Measurements from ENCODE around the gene TMEM248.
"Not testable (repeated sequence)": the region's sequence is repeated elsewhere in the genome, so short reads cannot be mapped to it uniquely, and the experiment has no call there.

TMEM248 gene

GRCh38 chr7:66908598-66908997 is 12.4 kb upstream of the TMEM248 start:
- not testable (repeated sequence) for DNase-seq (ENCODE audit: low read depth in 3 of 3)

DNA sequence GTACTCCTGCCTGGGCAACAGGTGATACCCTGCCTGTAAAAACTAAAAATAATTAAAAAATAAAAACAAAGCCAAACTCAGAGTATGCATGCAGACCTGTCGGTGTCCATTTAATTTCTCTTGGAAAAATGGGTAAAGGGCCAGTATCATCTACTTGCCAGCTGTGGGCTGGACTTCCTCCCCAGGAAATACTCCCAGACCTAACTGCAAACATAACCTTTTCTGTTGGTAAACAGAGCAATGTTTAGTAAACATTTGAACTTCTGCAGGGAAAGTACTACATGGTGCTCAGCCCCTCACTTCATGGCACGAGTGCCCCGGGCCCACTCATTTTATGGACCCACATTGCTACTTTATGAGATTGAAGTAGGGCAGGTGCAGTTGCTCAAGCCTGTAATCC is 10.2 kb upstream of the TMEM248 start:
- no peak for DNase-seq (ENCODE audit: low read depth in 3 of 3)

GRCh38 chr7:66911191-66911590 is 9.8 kb upstream of the TMEM248 start:
- DNase-seq (ENCODE audit: low read depth in 3 of 3): not testable (repeated sequence)

DNA sequence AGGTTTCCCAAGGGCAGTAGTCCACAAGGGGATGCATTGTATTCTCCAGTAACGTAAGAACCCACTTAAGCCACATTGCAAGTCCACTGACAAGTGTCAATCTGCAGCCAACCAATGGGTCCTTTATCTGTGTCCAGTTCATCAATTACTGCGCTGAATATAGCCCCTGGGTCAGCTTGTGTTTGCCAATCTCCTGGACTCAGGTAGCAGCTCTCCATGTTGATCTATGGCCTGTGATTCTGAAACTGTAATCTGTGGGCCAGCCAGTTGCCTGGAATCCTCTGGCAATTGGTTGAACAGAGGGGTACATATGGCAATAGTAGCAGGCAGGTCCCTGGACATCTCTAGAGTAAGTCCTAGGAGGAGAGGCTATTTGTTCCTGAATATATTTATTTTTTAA is 8.8 kb upstream of the TMEM248 start:
- DNase-seq (ENCODE audit: low read depth in 3 of 3): no peak

- DNase-seq (ENCODE audit: low read depth in 3 of 3): no peak
These were observed 7.6 kb upstream of the TMEM248 start for GRCh38 chr7:66913118-66914037.

GRCh38 chr7:66917904-66918303 is 3.1 kb upstream of the TMEM248 start:
- DNase-seq (ENCODE audit: low read depth in 3 of 3): not testable (repeated sequence)

DNA sequence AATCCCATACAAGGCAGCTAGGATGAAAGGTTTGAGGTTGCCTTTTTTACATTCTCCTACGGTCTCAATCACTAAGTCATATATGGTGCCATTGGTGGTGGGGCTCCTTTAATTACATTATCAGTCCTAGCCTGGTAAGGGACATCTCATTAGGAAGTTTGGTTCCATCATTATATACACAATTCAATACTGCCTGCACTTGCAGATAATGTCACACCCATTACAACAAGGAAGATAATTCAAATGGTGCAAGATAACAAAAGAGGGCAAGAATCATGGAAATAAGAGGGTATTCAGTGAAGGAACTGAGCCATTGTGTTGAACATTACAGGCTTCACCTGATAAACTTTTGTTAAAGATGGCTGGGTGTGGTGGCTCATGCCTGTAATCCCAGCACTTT is 1.7 kb upstream of the TMEM248 start:
- DNase-seq (ENCODE audit: low read depth in 3 of 3): no peak

GRCh38 chr7:66919704-66920103 is 1.3 kb upstream of the TMEM248 start:
- no peak for DNase-seq (ENCODE audit: low read depth in 3 of 3)

GRCh38 chr7:66920256-66920655 is 769 bp upstream of the TMEM248 start:
- DNase-seq (ENCODE audit: low read depth in 3 of 3): no peak

GRCh38 chr7:66921396-66921917 is 432 bp downstream of the TMEM248 start:
- peak in 1 of 3 experiments; percentile 2 for DNase-seq (ENCODE audit: low read depth in 3 of 3)

DNA sequence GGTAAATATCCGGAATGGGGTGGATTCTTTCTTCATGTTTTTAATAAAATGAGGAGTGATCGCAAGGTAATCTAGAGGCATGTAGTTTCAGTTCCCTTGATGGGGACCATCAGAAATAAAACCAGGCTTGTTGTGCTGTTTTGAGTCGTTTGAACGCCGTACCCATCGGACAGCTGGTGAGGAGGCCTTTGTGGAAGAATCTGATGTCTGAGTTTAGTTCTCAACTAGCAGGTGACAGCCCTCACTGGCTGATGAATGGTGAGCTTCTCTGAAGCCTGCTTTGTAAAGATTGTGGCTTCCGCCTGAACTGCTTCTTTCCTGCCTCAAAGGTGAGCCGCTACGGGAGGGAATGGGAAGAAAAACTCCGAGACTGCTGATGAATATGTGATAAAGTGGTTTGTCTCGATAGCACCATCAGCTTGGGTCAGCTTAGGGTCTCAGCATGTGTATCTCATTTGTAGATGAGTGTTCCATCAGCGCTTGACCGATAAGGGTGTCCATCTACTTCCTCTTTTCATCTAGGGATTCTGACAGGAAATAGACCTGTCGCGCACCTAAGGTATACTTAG is 977 bp downstream of the TMEM248 start:
- peak in 1 of 3 experiments; percentile 5 for DNase-seq (ENCODE audit: low read depth in 3 of 3)

GRCh38 chr7:66925255-66925654 is 4.2 kb downstream of the TMEM248 start:
- no peak for DNase-seq (ENCODE audit: low read depth in 3 of 3)

DNA sequence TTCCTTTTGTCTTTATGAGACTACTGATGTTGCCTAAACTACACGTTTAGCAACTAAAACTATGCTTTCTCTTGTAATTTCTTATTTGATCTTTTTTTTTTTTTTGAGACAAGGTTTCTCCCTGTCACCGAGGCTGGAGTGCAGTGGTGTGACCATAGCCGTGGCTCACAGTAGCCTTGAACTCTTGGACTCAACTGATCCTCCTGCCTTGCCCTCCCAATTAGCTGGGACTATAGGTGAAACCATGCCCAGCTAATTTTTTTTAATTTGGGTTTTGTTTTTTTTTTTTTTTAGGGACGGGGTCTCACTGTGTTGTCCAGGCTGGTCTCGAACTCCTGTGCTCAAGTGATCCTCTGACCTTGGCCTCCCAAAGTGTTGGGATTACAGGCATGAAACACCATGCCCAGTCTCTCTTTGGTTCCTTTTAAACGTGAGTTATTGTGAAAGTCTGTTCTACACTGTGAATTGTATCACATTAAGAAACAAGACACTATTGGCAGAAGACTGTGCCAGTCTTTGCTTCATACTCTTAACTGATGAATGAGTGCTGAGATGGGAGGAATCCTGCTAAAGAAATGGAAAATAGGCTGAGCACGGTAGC is 6.4 kb downstream of the TMEM248 start:
- no peak for DNase-seq (ENCODE audit: low read depth in 3 of 3)

DNA sequence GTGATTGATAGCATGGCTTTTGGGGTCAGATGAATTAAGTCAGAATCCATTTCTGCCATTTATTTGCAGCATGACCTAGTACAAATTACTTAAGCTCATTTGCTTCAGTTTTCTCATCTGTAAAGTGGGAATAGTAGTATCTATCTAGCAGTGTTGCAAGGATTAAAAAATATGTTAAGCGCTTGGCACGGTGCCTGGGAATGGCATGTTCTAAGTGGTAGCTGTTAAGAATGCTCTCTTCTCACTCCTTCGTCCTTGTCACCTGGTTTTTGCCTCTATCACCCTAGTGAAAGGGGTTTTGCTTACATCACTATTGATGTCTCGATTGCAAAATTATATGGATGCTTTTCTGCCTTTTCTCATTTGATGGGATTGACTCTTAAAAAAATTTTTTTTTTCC is 7.4 kb downstream of the TMEM248 start:
- no peak for DNase-seq (ENCODE audit: low read depth in 3 of 3)

DNA sequence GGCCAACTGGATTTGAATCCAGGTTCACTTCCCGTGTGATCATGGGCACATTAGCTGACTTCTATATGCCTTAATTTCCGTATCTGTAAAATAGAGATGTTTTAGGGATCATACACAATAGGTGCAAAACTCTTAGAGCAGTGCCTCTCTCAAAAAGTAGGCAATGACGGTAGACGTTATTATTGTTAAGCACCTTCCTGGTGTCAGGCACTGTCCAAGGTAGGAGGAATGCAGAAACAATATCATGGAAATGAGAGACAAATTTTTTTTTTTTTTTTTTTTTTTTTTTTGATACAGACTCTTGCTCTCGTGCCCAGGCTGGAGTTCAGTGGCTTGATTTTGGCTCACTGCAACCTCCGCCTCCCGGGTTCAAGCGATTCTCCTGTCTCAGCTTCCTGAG is 8.1 kb downstream of the TMEM248 start:
- no peak for DNase-seq (ENCODE audit: low read depth in 3 of 3)

GRCh38 chr7:66929935-66930334 is 8.9 kb downstream of the TMEM248 start:
- DNase-seq (ENCODE audit: low read depth in 3 of 3): no peak

- no peak for DNase-seq (ENCODE audit: low read depth in 3 of 3)
These were observed 9.3 kb downstream of the TMEM248 start for GRCh38 chr7:66930341-66930740.

DNA sequence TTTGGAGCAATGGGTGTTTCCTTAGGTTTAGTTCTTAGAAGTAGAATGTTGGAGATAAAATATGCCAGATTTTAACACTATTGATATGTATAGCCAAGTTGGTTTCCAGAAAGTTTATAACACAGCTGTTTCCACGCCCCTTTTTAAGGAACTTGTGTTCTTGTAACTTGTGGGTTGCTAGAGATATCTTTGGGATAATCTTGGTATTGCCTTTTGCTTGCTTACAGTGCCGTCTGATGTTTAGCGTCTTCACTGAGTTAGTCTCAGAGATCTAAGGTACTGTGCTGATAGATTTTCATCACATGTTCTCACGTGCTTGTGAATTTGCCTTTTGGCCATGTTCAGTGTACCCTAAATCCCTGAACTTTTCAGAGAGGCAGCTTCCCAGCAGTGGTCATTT is 12.4 kb downstream of the TMEM248 start:
- no peak for DNase-seq (ENCODE audit: low read depth in 3 of 3)

- DNase-seq (ENCODE audit: low read depth in 3 of 3): no peak
These were observed 16.9 kb downstream of the TMEM248 start for GRCh38 chr7:66937940-66938339.

DNA sequence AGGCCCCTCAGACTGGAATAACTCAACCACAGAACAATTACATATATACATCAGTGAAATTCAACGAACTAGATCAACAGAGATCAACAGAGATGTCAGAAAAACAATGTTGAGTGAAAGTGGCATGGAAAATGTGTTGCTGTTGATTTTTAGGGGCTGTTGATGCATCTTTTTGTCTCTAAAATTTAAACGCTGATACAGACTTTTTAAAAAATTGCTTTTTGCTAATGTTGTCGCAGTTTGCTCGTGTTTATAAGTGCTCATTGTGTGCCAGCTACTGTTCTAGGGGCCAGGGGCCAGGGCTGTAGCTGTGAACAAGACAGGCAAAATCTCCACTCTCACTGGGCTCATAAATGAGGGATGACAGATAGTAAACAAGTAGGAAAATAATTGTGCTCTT is 18.3 kb downstream of the TMEM248 start:
- no peak for DNase-seq (ENCODE audit: low read depth in 3 of 3)

GRCh38 chr7:66946545-66946944 is 25.5 kb downstream of the TMEM248 start:
- DNase-seq (ENCODE audit: low read depth in 3 of 3): no peak

DNA sequence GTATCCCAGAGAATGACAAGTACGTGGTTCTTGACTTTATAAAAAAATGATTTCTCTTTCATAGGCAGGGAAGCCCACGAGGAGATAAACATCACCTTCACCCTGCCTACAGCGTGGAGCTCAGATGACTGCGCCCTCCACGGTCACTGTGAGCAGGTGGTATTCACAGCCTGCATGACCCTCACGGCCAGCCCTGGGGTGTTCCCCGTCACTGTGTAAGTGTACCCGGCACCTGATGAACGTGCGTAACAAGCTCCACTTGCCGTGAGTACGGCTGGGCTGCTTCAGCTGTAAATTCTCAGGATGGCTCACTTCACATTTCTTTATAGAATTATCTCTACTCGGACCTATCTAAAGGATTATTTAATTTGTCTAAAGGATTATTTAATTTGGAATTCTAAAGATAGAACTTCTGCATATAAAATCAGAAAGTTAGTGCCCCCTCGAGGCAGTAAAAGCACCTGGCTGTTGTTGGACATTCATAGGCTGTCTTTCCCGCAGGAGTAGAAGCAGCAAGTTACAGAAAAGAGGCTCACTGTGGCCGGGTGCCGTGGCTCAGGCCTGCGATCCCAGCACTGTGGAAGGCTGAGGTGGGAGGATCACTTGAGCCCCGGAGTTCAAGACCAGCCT is 27.6 kb downstream of the TMEM248 start:
- DNase-seq (ENCODE audit: low read depth in 3 of 3): no peak

All from stimulated activated CD4-positive, alpha-beta T cell treated with anti-CD3 and anti-CD28 coated beads, TNF-alpha, amount 100 ng/mL, for 24 hours (primary cell).